Activated CD4-positive, alpha-beta memory T cell treated with anti-CD3 and anti-CD28 coated beads for 36 hours (primary cell): ENCODE results near the gene LOXL3. TPM values are rescaled to one million over a fixed set of nuclear protein-coding genes. Genes with fewer than 3 reads are reported as not detected.
"Not testable (repeated sequence)": the region's sequence is repeated elsewhere in the genome, so short reads cannot be mapped to it uniquely, and the experiment has no call there.

Source experiments
- CTCF ChIA-PET: fragments of 350-600 bp; sonication (Branson Sonifier 250); formaldehyde crosslinking; loops from one replicate; lab custom pipeline; 2021; ENCODE audit warnings: antibody characterized with exemption, inconsistent platforms; lab: Charles Lee
- POLR2A ChIA-PET: fragments of 350-600 bp; sonication (Branson Sonifier 250); formaldehyde crosslinking; loops from one replicate; lab custom pipeline; 2021; ENCODE audit warnings: antibody characterized with exemption; lab: Charles Lee
- DNase-seq: peaks from one replicate; pipeline ENCODE4 v3.0.0-alpha.2; 2020
- H3K27ac Mint-ChIP-seq: one replicate; pipeline ENCODE4 v1.8.0; 2021; ENCODE audit warnings: mixed read lengths
- H3K27me3 Mint-ChIP-seq: one replicate; pipeline ENCODE4 v1.8.0; 2021; ENCODE audit warnings: mixed read lengths
- H3K36me3 Mint-ChIP-seq: one replicate; pipeline ENCODE4 v1.8.0; 2021; ENCODE audit warnings: mixed read lengths
- H3K4me1 Mint-ChIP-seq: one replicate; pipeline ENCODE4 v1.8.0; 2021; ENCODE audit warnings: low read depth, mixed read lengths
- H3K4me3 Mint-ChIP-seq: one replicate; pipeline ENCODE4 v1.8.0; 2021; ENCODE audit warnings: mild to moderate bottlenecking, mixed read lengths
- H3K9me3 Mint-ChIP-seq: one replicate; pipeline ENCODE4 v1.8.0; 2021; ENCODE audit warnings: mixed read lengths
- intact Hi-C: fragments of 100-400 bp; cut with micrococcal nuclease; formaldehyde crosslinking; loops from one replicate; pipeline ENCODE4 v1.15.1; 2023
- total RNA-seq, 2 experiments: library from RNA; stranded (reverse); gene quantifications; one replicate each; pipeline ENCODE4 v1.2.3, GENCODE V29; 2021

Gene LOXL3
- total RNA-seq, 2 experiments from 2014 or later = 0.90 to 1.1 TPM

DNA sequence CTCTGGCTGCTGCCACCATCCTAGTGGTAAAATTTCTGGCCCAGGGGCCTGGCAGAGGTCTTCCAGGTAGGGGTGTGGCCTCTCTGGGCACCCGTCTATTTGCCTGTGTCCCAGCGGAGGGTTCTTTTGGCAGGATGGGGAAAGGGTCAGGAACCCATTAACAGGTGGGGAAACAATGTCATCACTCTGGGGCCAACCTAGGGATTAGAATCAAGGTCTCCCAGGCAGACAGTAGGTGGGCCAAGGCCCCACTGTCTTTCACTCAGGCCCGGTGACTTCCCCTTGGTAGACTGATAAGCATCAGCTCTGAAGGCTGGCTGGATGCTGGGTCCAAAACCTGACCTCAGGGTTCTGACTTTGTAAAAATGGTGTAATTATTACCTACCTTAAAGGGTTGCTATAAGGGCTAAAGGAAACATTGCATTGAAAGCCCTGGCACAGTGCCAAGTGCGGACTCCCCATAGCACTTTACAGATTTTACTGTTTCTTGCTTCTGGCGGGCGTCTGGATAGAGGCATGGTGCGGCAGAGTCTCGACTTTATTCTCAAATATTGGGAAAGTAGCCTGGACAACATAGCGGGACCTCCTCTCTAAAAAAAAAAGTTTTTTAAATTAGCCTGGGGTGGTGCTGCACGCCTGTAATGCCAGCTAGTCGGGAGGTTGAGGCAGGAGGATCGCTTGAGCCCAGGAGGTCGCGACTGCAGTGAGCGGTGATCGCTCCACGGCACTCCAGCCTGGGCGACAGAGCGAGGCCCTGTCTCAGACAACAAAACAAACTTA, 56.6 kb downstream of the LOXL3 start:
- intact Hi-C loops = loop anchor here (5.0 kb wide), 1 partner anchor 35 kb away; no protein-coding TSS in a partner anchor
- Mint-ChIP-seq H3K27me3 (peaks cover 39% of the 10 kb centered on the region), H3K9me3 (no peaks in the 10 kb centered on the region), H3K36me3 (peaks cover 7% of the 10 kb centered on the region), H3K4me3 (peak overlapping the region; percentile 75), H3K4me1 (peaks cover 21% of the 10 kb centered on the region), H3K27ac (no peak overlapping the region)
- DNase-seq = no peak
- POLR2A ChIA-PET = interaction anchor here (1.0 to 1.8 kb wide), 4 partner anchors 10 to 32 kb away, joined by 3 to 6 read pairs (median 5); partner anchors contain the start of genes AUP1, CCDC142, HTRA2 and PCGF1
- CTCF ChIA-PET = interaction anchor here (0.9 to 1.5 kb wide), 2 partner anchors 15 to 78 kb away, joined by 3 to 7 read pairs; partner anchors contain the start of genes CCDC142 and TTC31

DNA sequence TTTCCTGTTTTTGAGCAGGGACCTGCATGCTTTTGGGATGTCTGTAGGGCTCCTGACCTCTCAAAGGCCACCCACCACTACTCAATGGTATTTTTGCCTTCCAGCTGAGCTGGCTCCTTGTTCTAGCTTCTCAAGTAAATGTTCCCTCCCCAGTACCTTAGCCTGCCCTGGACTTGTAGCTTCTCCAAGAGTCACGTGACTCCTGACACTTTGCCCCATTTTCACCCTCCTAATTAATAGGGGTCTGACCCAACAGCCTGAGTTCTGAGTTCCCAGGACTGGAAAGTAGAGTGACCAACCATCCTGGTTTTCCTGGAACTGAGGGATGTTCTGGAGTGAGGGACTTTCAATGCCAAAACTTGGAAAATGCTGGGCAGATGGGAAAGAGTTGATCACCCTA, 58.3 kb downstream of the LOXL3 start:
- Mint-ChIP-seq H3K36me3 (peaks cover 15% of the 10 kb centered on the region), H3K4me1 (peaks cover 17% of the 10 kb centered on the region), H3K9me3 (no peaks in the 10 kb centered on the region), H3K27ac (no peak overlapping the region), H3K27me3 (peaks cover 23% of the 10 kb centered on the region), H3K4me3 (no peak overlapping the region)
- no peak for DNase-seq
- intact Hi-C loops = loop anchor here (5.0 kb wide), 1 partner anchor 37 kb away; no protein-coding TSS in a partner anchor
- CTCF ChIA-PET = interaction anchor here (0.7 kb wide), 1 partner anchor 49 kb away, joined by 3 read pairs; no protein-coding TSS in a partner anchor
- POLR2A ChIA-PET = no interaction called here

DNA sequence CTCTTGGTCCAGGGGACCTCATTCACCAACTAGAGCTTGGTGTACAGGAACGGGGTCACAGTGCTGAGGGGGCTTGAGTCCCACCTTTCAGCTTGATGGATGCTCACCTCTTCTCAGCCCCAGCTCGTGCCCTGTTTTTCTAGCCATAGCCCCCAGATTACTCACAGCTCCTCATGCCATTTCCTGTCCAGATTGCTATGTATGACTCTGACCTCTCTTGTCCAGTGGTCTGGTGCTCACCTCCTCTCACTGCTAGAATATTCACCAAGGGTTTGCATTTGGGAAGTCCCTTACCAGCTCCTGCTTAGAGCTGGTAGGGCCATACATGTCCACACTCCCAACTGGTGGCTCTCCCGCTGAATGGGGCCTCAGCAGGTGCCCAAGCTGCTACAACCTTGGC, 60.2 kb downstream of the LOXL3 start:
- Mint-ChIP-seq H3K36me3 (peaks cover 20% of the 10 kb centered on the region), H3K4me3 (no peak overlapping the region), H3K9me3 (no peaks in the 10 kb centered on the region), H3K4me1 (peaks cover 11% of the 10 kb centered on the region), H3K27me3 (peaks cover 7% of the 10 kb centered on the region), H3K27ac (no peak overlapping the region)
- DNase-seq = no peak
- CTCF ChIA-PET = interaction anchor here (0.6 to 1.4 kb wide), 3 partner anchors 10 to 13 kb away, joined by 3 to 6 read pairs (median 4); partner anchors contain the start of genes CCDC142 and TTC31
- POLR2A ChIA-PET = interaction anchor here (1.1 kb wide), 1 partner anchor 21 kb away, joined by 3 read pairs; no protein-coding TSS in a partner anchor
- intact Hi-C loops = no loop called here

DNA sequence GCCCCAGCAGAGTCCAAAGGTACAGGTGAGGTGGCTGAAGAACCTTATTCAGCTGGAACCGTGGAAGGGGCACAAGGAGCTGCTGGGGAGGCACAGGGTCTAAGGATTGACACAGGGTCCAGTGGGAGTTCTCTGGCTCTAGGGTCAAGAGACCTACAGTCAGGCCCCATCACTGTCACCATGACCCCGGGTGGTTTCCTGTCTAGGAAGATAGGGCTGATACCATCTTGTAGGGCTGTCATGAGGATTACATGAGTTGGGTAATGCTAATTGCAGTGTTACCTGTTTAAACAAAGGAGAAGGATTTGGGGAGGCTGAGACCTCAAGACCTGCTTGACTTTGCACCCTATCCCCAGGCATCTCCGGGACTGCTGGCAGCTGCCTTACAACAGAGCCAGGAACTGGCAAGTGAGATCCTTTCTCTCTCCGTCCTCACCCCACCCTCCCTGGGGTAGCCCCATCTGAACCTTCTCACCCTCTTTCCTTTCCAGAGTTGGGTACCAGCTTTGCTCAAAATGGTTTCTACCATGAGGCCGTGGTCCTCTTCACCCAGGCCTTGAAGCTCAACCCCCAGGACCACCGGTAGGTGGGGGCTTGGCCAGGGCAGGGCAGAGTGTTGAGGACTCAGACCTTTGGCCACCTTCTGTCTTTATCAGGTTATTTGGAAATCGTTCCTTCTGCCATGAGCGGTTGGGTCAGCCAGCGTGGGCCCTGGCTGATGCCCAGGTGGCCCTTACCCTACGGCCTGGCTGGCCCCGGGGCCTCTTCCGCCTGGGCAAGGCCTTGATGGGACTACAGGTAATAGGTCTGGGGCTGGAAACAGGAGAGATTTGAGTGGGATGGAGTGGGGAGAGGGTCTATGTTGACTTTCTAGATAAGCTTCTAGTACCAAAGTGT, 61.8 kb downstream of the LOXL3 start:
- intact Hi-C loops = no loop called here
- Mint-ChIP-seq H3K4me1 (no peaks in the 10 kb centered on the region), H3K27ac (no peak overlapping the region), H3K9me3 (no peaks in the 10 kb centered on the region), H3K36me3 (peaks cover 21% of the 10 kb centered on the region), H3K27me3 (no peaks in the 10 kb centered on the region), H3K4me3 (no peak overlapping the region)
- CTCF ChIA-PET = no interaction called here
- POLR2A ChIA-PET = interaction anchor here (1.4 kb wide), 1 partner anchor 10 kb away, joined by 3 read pairs; no protein-coding TSS in a partner anchor
- no peak for DNase-seq

DNA sequence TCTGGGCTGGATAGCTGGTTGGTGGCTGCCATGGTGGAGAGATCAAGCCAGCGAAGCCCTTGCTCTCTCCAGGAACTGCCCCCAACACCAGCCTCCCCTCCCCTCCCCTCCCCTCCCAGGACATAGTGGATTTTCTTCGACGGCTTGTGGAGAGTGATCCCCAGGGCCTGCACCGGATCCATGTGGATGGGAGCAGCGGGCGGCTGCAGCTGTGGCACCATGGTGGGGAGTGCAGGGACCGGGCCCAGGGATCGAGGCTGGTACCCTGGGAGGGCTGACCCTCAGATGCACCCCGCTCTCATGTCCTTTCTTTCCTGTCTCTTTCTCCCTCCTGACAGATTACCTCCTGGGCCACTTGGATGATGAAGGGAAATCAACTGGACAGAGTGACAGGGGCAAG, 63.8 kb downstream of the LOXL3 start:
- H3K9me3 Mint-ChIP-seq = no peaks in the 10 kb centered on the region
- CTCF ChIA-PET = interaction anchor here (1.6 to 2.3 kb wide), 2 partner anchors 96 to 98 kb away, joined by 3 to 6 read pairs; no protein-coding TSS in a partner anchor
- H3K27me3 Mint-ChIP-seq = no peaks in the 10 kb centered on the region
- peaks cover 29% of the 10 kb centered on the region for H3K36me3 Mint-ChIP-seq
- H3K4me1 Mint-ChIP-seq = peaks cover 2% of the 10 kb centered on the region
- no peak overlapping the region for H3K4me3 Mint-ChIP-seq
- POLR2A ChIA-PET = interaction anchor here (0.8 kb wide), 1 partner anchor 41 kb away, joined by 4 read pairs; no protein-coding TSS in a partner anchor
- intact Hi-C loops = no loop called here
- H3K27ac Mint-ChIP-seq = no peak overlapping the region
- no peak for DNase-seq

DNA sequence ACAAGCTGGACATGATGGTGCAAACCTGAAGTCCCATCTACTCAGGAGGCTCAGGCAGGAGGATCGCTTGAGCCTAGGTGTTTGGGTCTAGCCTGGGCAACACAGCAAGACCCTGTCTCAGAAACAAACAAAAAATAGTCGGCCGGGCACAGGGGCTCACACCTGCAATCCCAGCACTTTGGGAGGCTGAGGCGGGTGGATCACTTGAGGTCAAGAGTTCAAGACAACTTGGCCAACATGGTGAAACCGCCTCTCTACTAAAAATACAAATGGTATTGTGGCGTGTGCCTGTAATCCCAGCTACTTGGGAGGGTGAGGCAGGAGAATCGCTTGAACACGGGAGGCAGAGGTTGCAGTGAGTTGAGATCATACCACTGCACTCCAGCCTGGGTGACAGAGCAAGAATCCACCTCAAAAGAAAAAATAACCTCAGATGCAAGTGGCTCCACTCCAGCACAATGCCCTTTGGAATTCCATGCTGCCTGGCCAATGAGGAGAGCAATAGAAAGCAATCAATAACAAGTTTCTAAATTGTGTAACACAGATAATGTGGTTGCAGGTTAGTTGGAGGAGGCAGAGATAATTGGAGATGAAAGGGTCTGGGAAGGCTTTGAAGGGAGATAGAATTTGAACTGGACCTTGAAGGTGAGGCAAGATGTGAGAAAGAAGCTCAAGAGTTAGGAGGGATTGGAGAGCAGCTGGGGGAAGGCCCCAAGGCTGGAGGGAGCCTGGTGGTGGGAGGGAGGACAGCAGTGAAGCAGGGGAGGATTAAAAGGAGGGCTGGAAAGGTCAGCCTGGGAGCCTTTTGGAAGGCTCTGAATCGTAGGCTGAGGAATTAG, 64.9 kb downstream of the LOXL3 start:
- CTCF ChIA-PET = interaction anchor here (0.6 to 2.3 kb wide), 3 partner anchors 77 to 100 kb away, joined by 3 to 6 read pairs (median 3); no protein-coding TSS in a partner anchor
- POLR2A ChIA-PET = interaction anchor here (0.8 kb wide), 1 partner anchor 42 kb away, joined by 4 read pairs; no protein-coding TSS in a partner anchor
- Mint-ChIP-seq H3K9me3 (no peaks in the 10 kb centered on the region), H3K36me3 (peaks cover 31% of the 10 kb centered on the region), H3K27ac (no peak overlapping the region), H3K27me3 (no peaks in the 10 kb centered on the region), H3K4me3 (no peak overlapping the region), H3K4me1 (peaks cover 4% of the 10 kb centered on the region)
- intact Hi-C loops = no loop called here
- no peak for DNase-seq

DNA sequence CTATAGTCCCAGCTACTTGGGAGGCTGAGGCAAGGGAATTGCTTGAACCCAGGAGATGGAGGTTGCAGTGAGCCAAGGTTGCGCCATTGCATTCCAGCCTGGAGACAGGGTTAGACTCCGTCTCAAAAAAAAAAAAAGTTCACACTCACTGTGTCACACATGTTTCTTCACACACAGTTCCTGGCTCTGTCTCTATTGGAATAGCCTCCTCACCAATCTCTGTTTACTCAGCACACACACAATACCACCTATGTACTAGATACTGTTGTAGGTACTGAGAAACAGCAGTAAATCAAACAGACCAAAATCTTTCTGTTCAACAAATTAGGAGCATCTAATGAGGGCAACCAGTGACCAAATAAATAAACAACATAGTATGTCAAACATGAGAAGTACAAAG, 67.6 kb downstream of the LOXL3 start:
- ChIA-PET POLR2A (no interaction called here), CTCF (interaction anchor here (8.8 kb wide), 1 partner anchor 100 kb away, joined by 145 read pairs; no protein-coding TSS in a partner anchor)
- Mint-ChIP-seq H3K27ac (no peak overlapping the region), H3K27me3 (no peaks in the 10 kb centered on the region), H3K9me3 (no peaks in the 10 kb centered on the region), H3K4me1 (peaks cover 18% of the 10 kb centered on the region), H3K4me3 (no peak overlapping the region), H3K36me3 (peaks cover 27% of the 10 kb centered on the region)
- intact Hi-C loops = no loop called here
- no peak for DNase-seq

DNA sequence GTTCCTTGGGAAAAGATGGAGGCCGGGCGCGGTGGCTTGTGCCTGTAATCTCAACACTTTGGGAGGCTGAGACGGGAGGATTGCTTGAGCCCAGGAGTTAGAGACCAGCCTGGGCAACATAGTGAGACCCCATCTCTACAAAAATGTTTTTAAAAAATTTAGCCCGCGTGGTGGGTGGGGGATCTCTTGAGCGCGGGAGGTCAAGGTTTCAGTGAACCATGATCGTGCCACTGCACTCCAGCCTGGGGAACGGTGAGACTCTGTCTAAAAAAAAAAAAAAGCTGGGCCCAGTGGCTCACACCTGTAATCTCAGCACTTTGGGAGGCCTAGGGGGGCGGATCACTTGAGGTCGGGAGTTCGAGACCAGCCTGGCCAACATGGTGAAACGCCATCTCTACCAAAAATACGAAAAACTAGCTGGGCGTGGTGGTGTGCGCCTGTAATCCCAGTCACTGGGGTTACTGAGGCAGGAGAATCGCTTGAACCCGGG, 70.0 kb downstream of the LOXL3 start:
- DNase-seq, H3K27me3 Mint-ChIP-seq, H3K9me3 Mint-ChIP-seq: not testable (repeated sequence)
- Mint-ChIP-seq H3K4me3 (peak overlapping the region; percentile 100), H3K27ac (peak overlapping the region; percentile 99), H3K4me1 (peaks cover 35% of the 10 kb centered on the region), H3K36me3 (peaks cover 26% of the 10 kb centered on the region)
- ChIA-PET CTCF (interaction anchor here (1.0 to 8.8 kb wide), 14 partner anchors 10 to 216 kb away, joined by 3 to 145 read pairs (median 5); partner anchors contain the start of genes AUP1, HTRA2, MOGS and MRPL53), POLR2A (interaction anchor here (0.6 to 3.6 kb wide), 10 partner anchors 11 to 143 kb away, joined by 3 to 31 read pairs (median 4); partner anchors contain the start of genes AUP1, DQX1, HTRA2 and MRPL53)
- intact Hi-C loops = loop anchor here (1.0 to 2.0 kb wide), 8 partner anchors 15 to 104 kb away; partner anchors contain the start of genes AUP1, DOK1, HTRA2 and PCGF1

DNA sequence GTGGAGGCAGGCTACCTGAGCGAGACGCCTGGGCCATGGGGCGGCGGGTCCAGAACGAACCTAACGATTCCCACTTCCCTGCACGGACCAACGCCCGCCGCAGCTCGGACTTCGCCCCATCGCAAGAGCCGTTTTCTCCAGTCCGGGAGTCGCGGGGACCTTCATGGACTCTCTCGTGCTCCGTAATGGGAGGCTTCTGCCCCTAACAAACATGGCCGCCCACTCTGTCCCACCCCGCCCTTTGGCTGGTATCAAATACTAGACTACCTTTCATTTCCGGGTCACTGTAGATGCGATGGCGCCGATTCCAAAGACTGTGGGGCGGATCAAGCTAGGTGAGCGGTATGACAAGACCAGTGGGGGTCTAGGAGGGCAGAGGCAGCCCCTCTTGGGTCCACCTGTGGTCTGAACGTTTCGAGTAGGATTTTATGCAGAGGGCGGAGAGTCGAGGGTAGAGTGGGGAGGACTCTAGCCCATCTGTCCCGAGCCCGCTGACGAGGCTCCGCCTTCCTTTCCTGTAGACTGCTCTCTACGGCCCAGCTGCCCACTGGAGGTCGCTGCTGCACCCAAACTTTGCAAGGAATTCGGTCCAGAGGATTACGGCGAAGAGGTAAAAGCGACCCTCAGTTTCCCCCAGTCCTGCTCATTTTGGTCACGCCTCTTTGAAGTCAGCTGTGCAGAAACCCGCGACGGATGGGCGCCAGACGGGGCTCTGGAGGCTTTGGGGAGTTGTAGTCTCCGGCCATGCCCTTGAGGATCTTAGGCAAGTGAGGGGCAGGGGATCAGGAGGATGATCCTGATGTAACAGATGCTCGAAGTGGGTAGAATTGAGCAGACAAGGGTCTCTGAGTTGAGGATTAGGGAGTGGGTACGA, 70.7 kb downstream of the LOXL3 start, which contains the start of the genes CCDC142 and TTC31:
Gene CCDC142, minus strand, starts transcription at position 198 of the 874 bp plus-strand sequence. Its CDS starts 161 bp downstream, at position 37.
Gene TTC31, plus strand, starts transcription at position 281 of the 874 bp plus-strand sequence. Its CDS starts 15 bp downstream, at position 296.
- Mint-ChIP-seq H3K27me3 (no peaks in the 10 kb centered on the region), H3K36me3 (peaks cover 26% of the 10 kb centered on the region), H3K9me3 (no peaks in the 10 kb centered on the region), H3K4me3 (peak within 1 kb of the TSS; percentile 100), H3K27ac (peak within 1 kb of the TSS; percentile 99), H3K4me1 (peaks cover 35% of the 10 kb centered on the region)
- intact Hi-C loops = loop anchor here (1.0 to 2.0 kb wide), 9 partner anchors 11 to 104 kb away; partner anchors contain the start of genes AUP1, DOK1, HTRA2 and MRPL53
- ChIA-PET POLR2A (interaction anchor here (0.8 to 3.6 kb wide), 14 partner anchors 9 to 106 kb away, joined by 3 to 31 read pairs (median 4); partner anchors contain the start of genes AUP1, DQX1, HTRA2 and INO80B), CTCF (interaction anchor here (0.8 to 8.8 kb wide), 23 partner anchors 10 to 485 kb away, joined by 3 to 145 read pairs (median 6); partner anchors contain the start of genes AUP1, C2orf81, HTRA2 and INO80B)
- peak; percentile 96 for DNase-seq
